ENCODE data around the gene ATP5F1E. TPM values are rescaled to one million over a fixed set of nuclear protein-coding genes. Genes with fewer than 3 reads are reported as not detected.

The ATP5F1E gene
- total RNA-seq, 1 donor from 2014 or later = 66.7 TPM

DNA sequence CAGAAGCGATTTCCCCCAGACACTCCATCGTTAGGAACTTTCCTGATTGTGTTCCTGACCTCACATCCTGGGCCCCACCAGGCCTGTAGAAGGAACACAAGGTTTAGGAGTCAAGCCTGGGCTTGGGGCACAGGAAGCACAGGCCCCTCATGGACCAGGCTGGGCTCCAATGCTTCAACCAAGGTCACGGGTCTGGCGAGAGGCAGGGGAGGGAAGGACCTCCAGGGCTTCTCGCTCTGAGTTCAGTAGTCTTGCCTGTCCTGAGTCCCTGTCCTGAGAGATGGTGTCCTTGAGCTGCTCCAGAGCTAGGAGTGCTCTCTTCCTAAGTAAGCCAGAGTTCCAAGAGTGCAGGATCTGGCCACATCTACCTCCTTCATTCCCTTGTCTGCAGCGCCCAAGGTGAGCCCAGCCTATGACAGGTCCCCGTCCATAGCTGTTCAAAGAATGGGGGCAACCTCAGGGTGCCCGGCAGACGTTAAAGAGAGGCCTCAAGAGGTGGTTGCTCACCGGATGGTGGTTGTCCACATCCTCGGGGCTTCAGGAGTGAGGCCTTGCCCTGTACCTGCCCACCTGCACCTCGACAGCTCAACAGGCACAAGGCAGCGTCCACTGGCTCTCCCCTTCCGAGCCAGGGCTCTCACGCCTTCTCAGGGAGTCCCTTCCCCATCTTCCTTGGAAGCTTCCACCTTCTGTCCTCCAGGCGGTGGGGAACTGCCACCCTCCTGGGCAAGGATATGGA, 14.5 kb downstream of the ATP5F1E start:
- TF ChIP-seq, protein P1, sequence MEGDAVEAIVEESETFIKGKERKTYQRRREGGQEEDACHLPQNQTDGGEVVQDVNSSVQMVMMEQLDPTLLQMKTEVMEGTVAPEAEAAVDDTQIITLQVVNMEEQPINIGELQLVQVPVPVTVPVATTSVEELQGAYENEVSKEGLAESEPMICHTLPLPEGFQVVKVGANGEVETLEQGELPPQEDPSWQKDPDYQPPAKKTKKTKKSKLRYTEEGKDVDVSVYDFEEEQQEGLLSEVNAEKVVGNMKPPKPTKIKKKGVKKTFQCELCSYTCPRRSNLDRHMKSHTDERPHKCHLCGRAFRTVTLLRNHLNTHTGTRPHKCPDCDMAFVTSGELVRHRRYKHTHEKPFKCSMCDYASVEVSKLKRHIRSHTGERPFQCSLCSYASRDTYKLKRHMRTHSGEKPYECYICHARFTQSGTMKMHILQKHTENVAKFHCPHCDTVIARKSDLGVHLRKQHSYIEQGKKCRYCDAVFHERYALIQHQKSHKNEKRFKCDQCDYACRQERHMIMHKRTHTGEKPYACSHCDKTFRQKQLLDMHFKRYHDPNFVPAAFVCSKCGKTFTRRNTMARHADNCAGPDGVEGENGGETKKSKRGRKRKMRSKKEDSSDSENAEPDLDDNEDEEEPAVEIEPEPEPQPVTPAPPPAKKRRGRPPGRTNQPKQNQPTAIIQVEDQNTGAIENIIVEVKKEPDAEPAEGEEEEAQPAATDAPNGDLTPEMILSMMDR (IDR thresholded peaks at IDR 0.05) = no peak
- peaks cover 36% of the 10 kb centered on the region for H3K4me1 Mint-ChIP-seq (ENCODE audit: unreplicated experiment)
- H3K36me3 Mint-ChIP-seq (ENCODE audit: unreplicated experiment) = peaks cover 1% of the 10 kb centered on the region
- no peaks in the 10 kb centered on the region for H3K27me3 Mint-ChIP-seq (ENCODE audit: unreplicated experiment)
- H3K4me3 Mint-ChIP-seq (ENCODE audit: unreplicated experiment) = no peak overlapping the region
- H3K27ac Mint-ChIP-seq (ENCODE audit: unreplicated experiment) = no peak overlapping the region
- H3K9me3 Mint-ChIP-seq (ENCODE audit: unreplicated experiment) = no peaks in the 10 kb centered on the region
- peak; percentile 71 for DNase-seq (ENCODE audit: extremely low spot score, unreplicated experiment)

DNA sequence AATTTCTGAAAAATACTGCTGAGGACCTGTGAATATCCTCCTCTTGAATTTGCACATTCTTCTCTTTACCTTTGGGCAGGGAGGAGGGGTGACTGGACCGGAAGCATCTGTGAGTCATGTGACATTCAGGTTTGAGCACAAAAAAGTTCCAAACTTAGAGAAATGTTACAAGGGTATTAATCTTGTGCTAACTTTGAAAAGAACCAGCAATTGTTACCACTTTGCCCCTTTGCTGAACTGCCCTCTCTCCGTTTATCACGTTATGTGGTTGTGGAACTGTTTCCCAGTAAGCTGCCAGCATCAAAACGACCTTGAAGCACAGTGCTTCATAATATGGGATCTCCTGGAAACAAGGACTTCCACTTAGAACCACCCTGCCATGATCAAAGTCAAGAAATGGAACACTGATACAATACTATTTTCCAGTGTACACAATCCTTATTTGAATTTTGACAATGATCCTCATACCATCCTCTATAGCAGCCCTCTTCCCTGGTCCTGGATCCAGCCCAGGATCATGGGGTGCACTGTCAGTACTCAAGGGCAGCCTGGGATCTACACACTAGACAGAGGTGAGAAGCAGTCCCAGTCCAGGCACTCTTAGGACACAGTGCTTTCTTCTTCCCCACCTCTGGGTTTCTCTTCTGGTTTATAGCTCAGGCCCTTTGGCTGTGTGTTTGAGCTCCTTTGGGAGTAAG, 15.2 kb downstream of the ATP5F1E start:
- peak; percentile 19 for DNase-seq (ENCODE audit: extremely low spot score, unreplicated experiment)
- TF ChIP-seq, protein P1 (IDR thresholded peaks at IDR 0.05) = no peak
- Mint-ChIP-seq H3K27me3 (ENCODE audit: unreplicated experiment) (no peaks in the 10 kb centered on the region), H3K27ac (ENCODE audit: unreplicated experiment) (no peak overlapping the region), H3K9me3 (ENCODE audit: unreplicated experiment) (no peaks in the 10 kb centered on the region), H3K36me3 (ENCODE audit: unreplicated experiment) (no peaks in the 10 kb centered on the region), H3K4me3 (ENCODE audit: unreplicated experiment) (no peak overlapping the region), H3K4me1 (ENCODE audit: unreplicated experiment) (peaks cover 34% of the 10 kb centered on the region)

DNA sequence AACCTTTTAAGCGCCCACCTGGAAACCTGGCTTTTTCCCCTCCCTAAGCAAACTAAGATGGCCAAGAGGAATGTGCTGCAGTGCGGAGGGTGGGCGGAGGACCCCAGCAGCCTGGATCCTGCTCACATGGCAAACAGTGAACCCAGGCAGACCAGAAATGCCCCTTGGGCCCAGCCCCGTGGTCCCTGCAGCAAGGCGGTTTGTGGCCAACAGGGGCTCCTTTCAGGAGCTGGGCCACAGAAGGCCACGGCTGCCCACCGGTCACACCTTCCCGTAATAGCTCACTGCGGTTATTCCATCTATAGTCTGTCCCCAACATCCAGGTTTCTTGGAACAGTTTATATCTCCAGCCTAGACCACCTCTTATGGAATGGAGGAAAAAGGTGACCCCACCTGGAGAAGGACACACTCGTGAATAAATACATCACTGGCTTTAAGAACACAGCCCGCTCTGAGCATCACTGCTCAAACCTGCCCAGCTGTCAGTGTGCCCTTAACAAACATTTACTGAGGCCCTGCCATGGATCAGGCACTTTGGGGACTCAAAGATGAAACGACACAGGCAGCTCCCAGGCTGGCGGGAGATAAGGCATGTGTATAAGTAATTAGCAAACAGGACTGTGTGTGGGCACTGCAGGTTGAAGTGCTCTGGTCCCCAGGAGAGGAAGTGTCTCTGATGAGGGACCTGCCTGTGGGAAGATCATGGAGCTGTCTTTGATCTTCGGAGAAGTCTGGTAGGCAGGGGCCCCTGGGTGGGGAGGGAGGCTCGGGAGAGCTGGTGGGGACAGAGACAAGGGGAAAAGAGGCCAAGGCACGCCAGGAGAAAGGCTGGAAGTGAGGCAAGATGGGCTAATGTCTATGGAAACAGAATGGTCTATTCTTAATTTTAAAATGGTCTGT, 16.1 kb downstream of the ATP5F1E start:
- H3K27me3 Mint-ChIP-seq (ENCODE audit: unreplicated experiment) = no peaks in the 10 kb centered on the region
- H3K4me3 Mint-ChIP-seq (ENCODE audit: unreplicated experiment) = no peak overlapping the region
- H3K36me3 Mint-ChIP-seq (ENCODE audit: unreplicated experiment) = no peaks in the 10 kb centered on the region
- H3K4me1 Mint-ChIP-seq (ENCODE audit: unreplicated experiment) = peaks cover 36% of the 10 kb centered on the region
- DNase-seq (ENCODE audit: extremely low spot score, unreplicated experiment) = peak; percentile 73
- peak overlapping the region; percentile 24 for H3K27ac Mint-ChIP-seq (ENCODE audit: unreplicated experiment)
- TF ChIP-seq, protein P1 (IDR thresholded peaks at IDR 0.05) = no peak
- no peaks in the 10 kb centered on the region for H3K9me3 Mint-ChIP-seq (ENCODE audit: unreplicated experiment)

DNA sequence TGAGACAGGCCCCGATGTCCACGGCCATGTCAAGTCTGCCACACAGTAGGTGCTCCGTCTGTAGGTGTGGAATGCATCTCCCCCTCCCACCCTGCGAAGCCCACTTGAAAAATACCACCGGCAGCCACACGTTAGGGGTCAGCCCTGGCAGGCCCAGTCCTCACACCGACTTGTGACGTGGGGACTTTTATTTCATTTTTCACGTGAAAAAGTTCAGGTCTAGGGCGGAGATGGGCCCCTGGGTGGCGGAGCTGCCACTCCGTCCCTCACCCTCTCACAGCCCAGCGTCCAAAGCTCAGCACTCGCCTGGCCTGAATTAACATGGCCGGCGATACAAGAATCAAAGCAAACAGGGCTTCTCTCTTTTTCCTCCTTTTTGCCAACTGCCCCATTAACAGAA, 16.7 kb downstream of the ATP5F1E start:
- TF ChIP-seq, protein P1 (IDR thresholded peaks at IDR 0.05) = no peak
- H3K27me3 Mint-ChIP-seq (ENCODE audit: unreplicated experiment) = no peaks in the 10 kb centered on the region
- H3K4me1 Mint-ChIP-seq (ENCODE audit: unreplicated experiment) = peaks cover 36% of the 10 kb centered on the region
- no peaks in the 10 kb centered on the region for H3K9me3 Mint-ChIP-seq (ENCODE audit: unreplicated experiment)
- H3K27ac Mint-ChIP-seq (ENCODE audit: unreplicated experiment) = no peak overlapping the region
- H3K36me3 Mint-ChIP-seq (ENCODE audit: unreplicated experiment) = no peaks in the 10 kb centered on the region
- H3K4me3 Mint-ChIP-seq (ENCODE audit: unreplicated experiment) = no peak overlapping the region
- DNase-seq (ENCODE audit: extremely low spot score, unreplicated experiment) = no peak
